Measurements from ENCODE around the gene CYP4A11. TPM values are rescaled to one million over a fixed set of nuclear protein-coding genes. Genes with fewer than 3 reads are reported as not detected.

The CYP4A11 gene
- total RNA-seq, result 1 to 10 TPM in 1 of 4 donors, under 1 TPM in 1, not detected in 2; 0.66 to 1.2 TPM

- TF ChIP-seq CTCF (IDR thresholded peaks at IDR 0.05; ENCODE audit: low read depth), result no peak
These were observed at the start of gene CYP4A11 for GRCh38 chr1:46941135-46941694. CYP4A11 (minus strand) TSS chr1:46941476; CDS start chr1:46941433, 43 bp downstream.

GRCh38 chr1:46983830-46984586 is 42.7 kb upstream of the CYP4A11 start:
- no peak for TF ChIP-seq CTCF (IDR thresholded peaks at IDR 0.05; ENCODE audit: low read depth)

GRCh38 chr1:46983166-46983829 is 42.0 kb upstream of the CYP4A11 start:
- TF ChIP-seq CTCF (IDR thresholded peaks at IDR 0.05; ENCODE audit: low read depth), result no peak

- no peak for TF ChIP-seq CTCF (IDR thresholded peaks at IDR 0.05; ENCODE audit: low read depth)
These were observed 27.8 kb upstream of the CYP4A11 start for GRCh38 chr1:46969014-46969619.

GRCh38 chr1:46961066-46961758 is 19.9 kb upstream of the CYP4A11 start:
- TF ChIP-seq CTCF (IDR thresholded peaks at IDR 0.05; ENCODE audit: low read depth), result no peak

GRCh38 chr1:46960250-46960649 is 19.0 kb upstream of the CYP4A11 start:
- TF ChIP-seq CTCF (IDR thresholded peaks at IDR 0.05; ENCODE audit: low read depth), result no peak
